ENCODE measurements around the gene CPA2.

Gene CPA2

DNA sequence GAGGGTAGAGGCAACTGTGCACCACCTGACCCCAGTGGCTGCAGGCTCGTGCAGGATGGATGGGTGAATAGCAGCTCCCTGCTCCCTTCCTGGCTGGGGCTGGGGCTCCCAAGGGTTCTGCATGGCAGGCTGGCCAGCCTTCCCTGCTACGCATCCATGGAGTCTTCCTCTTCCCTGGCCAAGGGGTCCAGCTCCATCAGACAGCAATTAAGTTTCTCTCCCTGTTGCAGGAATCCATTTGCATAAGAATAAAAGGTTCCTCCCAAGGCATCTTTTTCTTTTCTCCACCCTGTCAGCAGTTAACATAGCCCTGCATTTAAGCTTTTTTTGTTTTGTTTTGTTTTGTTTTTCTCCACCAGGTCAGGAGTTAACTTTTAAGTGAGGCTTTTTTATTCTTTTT is 10.0 kb upstream of the CPA2 start:
- no peak for DNase-seq

DNA sequence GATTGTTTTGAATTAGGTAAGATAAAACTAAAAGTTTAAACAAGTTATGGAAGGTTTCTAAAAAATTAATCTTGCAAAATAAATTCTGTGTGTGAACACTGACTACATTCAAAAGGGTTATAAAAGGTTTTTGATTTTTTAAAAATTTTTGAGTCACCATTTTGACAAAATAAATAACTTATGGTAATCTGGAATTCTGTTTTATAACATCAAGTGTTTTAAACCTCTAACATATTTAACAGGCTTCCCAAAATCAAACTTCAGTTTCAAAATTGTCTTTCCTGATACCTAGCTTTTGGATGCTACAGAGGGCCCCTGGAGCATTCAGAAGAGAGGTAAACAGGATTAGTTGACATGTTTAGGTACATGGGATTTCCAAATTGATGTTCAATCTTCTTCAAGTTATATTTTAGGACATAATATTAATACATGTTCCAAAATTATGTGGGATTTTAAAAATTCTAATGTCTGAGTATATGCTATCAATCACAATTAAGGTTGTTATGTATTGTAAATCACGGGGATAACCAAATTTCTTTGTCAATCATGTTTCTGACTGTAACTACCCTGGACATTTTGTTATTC is 8.1 kb upstream of the CPA2 start:
- no peak for DNase-seq

DNA sequence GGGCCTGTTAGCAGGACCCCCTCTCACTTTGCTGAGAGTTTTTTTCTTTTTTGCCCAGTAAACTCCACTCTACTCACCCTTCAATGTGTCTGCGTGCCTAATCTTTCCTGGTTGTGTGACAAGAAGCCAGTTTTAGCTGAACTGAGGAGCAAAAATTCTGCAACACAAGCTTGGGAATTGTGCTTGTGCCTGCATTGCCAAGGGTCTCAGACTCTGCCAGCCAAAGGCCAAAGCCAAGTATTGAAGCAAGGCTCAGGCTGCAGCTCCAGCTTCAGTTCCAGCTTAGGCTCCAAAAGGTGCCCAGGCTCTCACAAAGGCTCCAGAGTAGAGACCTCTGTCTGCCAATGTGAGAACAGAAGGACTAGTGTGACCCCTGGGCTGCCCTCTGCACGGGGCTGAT is 4.2 kb upstream of the CPA2 start:
- DNase-seq = no peak

DNA sequence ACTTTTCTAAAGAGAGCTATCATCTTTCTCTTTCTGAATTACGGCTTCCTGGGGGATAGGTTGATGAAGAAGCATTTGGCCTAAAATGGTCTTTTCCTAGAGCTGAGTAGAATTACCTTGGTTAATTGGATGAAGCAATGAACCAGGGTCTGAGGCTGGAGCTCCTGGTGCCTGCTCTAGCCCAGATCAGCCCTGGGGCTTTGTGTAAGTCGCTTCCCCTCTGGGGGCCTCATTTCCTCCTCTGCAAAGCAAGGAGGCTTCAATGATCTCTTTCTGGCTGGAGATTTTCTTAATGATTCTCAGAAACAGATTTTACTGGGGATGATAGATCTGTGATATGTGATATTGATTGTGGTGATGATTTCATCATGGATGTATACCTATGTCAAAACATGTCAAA is 3.5 kb upstream of the CPA2 start:
- no peak for DNase-seq

DNA sequence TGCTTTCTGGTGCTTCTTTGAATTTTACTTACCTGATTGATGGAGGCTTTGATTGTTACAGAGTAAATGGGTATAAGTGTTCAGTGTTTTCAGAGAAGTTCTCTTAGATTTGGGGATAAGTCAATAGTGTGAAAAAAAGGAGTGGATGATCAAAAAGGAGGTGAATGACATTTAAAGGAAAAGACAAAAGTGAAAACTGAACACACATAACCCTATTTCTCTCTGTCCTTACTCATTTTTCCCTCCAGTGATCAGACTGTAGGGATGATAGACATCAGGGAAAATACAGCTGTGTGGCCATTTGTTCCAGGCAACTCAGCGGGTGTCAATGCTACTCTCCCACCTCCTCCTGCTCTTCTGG is 278 bp downstream of the CPA2 start:
- DNase-seq = no peak

DNA sequence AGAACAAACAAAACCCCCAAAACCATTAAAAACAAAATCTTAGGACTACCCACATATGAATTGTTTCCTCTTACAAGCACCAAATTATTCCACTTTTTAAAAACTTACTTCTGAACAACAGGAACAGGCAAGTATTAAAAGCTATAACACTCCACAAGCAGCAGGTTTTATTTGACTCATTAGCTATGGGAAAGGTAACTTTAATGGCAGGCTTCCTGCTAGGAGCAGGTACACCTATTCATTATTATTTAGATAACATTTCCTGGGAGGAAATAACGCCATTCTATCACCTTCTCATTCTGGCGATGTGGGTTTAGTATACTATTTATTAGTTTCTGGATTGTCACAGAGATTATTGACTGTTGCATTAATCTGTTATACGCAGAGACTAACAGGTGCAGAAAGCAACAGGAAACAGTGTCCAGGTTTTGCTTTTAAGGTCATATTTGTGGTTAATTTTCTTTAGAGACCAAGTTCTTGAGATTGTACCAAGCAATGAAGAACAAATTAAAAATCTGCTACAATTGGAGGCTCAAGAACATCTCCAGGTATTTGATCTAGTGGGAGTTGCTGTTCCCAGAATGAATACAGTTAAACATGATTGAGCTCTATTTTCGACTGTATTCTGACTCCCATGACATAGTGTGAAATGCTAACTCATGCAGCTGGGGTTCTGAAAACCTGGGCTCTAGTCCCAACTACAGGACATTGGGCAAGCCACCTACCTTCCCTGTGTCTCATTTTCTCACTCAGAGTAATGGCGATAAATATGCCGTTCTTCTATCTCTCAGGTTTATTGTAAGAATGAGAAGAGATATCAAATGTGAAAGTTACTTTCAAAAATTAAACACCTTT is 2.0 kb downstream of the CPA2 start:
- DNase-seq = no peak

DNA sequence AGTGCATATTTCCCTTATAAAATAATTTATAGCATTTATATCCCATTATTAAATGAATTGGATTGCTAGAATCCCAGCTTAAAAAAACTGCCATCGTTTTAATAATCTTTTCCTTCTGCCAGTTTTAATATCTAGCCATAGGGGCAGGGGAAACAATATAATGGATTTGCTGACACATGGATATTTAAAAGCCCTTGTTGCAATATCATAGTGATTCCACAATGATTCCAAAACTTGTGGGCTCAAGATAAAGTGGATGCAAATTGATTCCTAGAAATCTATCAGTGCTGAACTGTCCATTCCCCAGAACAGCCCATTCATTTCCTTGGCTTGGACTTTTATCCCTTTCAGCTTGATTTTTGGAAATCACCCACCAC is 2.6 kb downstream of the CPA2 start:
- DNase-seq = no peak

DNA sequence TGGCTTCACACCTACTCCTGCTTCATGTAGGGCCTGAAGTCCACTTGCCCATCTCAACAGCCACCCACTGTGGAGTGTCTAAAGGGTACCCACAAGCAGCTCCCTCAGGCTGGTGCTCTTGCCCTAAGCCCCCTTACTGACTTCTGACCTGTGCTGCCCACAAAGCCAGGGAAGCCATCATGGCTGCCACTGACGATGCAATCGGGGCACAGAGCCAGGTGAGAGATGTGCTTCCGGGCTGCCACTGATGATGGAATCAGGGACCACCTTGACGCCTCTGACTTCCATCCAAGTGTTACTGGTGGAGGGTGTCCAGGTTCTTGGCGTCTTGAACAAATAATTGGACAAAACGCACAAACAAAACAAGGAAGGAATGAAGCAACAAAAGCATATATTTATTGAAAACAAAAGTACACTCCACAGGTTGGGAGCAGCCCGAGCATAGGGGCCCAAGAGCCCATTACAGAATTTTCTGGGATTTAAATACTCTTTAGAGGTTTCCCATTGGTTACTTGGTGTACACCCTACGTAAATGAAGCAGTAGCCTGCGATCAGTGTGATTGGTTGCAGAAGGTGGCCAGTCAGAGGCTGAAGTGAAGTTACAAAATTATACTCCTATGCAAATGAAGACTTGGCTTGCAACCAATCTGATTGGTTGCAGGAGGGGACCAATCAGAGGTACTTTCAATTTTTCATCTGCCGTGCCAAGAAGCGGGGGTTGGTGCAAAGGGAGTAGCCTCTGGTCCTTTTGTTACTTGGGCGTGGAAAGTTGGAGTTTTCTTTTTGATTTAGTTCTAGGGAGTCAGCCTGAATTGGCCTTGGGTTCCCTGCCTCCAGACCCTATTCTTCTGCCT is 4.5 kb downstream of the CPA2 start:
- DNase-seq = no peak

DNA sequence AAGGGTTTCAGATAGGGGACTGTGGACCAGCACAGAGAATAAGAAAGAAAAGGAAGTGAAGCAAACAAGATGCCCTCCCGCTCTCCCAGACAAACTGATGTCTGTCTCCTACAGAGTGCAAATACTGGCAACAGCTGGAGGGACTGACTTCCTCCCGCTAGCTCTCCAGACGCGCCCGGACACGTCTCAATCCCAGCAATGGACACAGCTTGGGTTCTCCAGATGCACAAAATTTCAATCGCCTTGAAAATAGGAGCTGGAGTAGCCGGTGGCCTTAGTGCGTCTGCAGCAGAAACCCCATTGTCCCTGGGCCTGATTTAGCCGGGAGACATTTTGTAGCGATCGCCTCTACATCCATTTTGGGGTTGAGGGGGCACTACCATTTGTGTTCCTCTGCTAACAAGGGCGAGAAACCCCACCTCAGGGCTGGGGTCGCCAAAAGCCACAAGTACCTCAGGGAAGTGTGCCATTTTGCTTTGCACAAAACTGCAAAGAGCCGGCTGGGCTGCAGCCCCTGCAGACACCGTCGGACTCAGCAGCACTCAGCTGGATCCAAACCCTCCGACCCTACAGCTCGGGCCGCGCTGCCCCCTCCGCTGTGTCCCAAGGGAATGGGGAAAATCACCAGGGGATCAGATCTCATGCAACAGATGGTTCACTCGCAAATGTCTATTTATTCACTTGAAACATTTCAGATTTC is 5.9 kb downstream of the CPA2 start:
- no peak for DNase-seq

DNA sequence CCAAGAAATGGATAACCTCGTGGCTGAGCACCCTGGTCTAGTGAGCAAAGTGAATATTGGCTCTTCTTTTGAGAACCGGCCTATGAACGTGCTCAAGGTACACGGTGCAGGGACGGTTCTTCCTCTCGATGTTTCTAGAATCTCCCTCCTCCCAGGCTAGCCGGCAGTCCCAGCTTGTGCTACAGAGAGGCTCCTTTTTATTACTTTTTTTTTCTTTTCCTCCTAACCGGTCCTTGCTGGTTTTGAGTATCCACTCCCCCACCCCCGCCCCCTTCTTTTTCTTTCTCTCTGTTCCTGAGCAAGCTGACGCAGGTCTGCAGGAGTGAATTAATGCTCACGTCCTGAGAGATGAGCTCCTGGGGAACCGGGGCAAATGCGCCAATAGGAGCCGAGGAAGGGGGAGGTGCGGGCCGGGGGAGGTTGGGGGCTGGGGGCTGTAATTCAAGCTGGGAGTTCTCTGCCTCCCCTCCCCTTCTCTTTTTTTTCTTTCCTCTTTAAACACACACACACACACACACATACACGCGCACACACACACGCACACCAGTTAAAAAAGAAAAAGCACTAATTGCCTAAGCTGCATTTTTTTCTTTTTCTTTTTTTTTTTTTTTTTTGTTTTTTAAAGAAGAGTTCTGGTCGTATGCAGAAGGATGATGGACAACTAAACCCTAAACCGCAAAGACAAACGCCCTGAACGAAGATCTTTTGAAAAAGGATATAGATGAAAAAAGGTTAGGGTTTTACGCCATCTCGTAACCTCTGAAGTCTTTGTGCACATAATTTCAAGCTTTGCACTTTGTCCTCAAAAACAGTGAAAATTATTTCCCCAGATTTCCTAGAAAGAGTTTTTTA is 6.6 kb downstream of the CPA2 start:
- no peak for DNase-seq

DNA sequence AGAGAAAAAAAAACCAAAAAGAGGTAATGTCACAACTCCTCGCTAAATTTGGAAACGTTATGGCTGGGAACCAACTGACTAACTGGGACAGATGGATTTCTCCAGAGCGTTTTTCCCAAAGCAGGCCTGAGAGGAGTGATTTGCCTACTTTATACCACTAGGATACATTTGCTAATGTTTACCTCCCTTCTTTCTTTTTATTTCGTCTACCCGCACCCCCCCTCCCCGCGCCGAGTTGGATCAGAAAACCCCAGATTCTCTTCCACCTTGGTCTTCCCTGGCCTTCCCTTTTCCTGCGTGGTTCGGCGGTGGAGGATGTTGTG is 7.2 kb downstream of the CPA2 start:
- DNase-seq = no peak

DNA sequence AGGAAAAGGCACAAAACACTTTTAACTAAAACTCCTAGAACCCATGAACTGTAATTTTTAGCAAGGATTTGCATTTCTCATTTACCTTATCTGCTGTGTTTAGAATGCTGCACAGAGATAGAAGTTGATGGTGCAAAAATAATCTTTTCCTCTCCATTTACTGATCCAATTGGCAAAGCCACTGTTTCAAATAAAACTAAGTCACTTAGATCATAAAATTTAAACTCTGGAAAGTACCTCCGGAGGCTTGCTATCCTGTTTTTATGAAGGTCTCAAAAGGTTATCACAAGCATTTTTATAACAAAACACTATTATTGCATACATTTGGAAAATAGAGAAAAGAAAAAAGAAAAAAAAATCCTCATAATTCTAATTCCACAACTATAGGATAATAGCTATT is 7.6 kb downstream of the CPA2 start:
- DNase-seq = no peak

DNA sequence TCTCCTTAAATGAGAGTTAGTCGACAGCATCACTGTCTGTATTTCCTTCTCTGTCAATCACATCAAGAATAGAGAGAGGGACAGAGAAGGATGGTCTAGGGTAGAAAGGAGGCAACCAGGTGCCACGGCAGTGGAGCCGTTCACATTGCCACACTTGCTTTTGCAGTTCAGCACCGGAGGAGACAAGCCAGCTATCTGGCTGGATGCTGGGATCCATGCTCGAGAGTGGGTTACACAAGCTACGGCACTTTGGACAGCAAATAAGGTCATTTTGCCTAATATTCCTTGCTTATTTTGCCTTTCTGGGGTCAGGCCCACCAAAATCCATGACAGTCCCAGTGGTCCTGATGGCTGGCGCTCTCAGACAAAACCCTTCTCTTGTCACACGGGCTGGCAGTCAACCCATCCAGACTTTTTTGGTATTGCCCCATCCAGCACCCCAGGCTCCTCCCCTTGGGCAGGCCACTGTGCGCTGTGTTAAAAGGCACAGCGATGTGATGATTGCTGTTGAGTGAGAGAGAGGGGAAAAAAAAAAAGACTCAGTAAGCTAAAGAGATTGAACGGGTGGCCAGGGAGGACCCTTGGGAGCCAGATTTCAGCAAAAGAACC is 8.4 kb downstream of the CPA2 start:
- no peak for DNase-seq

DNA sequence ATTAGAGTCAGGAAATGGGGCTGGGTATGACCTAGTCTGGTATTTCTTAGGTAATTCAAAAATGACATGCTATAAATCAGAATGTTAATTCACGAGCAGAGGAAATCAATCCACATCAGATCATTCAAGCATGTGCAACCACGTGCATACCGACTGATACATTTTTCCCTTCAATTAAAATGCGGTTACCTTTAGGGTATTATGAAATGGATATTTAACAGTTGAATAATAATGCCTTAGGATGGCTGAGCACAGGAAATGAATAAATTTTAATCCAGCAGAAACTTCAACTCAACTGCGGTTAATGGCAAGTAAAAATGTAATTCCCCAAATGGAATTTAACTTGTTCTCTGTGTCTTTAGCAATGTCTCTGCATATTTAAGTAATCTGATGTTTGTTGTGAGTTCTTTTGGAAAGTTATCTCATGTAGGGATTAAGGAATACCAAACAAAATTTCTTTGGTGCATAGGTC is 9.2 kb downstream of the CPA2 start:
- no peak for DNase-seq

DNA sequence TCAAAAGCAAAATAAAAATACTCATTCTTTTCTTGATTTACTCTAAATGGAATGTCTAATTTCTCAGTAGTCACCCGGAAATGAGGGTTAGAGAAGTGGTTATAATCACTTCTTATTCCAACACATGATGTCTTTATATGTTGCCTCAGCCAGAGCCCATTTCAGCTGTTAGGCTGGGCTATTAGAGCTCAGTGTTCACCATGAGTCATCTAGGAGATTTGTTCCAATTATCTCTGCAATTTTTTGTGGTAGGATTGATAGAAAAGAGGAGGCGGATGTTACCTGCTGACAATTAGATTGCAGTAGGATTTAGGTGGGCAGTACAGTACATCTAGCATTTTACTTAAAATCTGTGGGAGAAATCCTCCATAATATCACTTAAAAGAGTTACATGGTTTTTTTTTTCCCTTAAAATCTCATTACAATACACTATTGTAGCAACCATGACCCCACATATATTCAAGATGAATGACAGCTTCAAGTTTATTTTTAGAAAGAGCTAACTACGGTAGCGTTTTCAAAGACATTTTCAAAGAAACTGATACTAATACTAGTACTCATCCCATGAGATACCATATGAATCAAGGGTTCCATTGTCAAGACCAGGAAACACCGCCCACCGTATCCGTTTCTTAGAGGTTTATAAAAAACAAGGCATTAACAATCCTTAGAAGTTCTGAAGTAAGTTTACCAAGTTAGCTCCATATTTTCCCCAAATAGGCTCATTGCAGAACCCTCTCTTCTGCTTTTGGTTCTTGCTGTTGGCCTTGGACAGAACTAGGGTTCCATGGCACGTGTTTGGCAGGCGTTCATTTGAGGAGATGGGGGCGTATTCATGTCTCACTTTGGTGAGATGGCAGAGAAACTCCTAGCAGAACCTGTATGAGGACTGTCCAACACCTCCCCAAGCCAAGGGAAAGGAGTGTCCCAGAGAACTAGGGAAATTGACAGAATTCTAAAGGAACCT is 10.4 kb downstream of the CPA2 start:
- no peak for DNase-seq

DNA sequence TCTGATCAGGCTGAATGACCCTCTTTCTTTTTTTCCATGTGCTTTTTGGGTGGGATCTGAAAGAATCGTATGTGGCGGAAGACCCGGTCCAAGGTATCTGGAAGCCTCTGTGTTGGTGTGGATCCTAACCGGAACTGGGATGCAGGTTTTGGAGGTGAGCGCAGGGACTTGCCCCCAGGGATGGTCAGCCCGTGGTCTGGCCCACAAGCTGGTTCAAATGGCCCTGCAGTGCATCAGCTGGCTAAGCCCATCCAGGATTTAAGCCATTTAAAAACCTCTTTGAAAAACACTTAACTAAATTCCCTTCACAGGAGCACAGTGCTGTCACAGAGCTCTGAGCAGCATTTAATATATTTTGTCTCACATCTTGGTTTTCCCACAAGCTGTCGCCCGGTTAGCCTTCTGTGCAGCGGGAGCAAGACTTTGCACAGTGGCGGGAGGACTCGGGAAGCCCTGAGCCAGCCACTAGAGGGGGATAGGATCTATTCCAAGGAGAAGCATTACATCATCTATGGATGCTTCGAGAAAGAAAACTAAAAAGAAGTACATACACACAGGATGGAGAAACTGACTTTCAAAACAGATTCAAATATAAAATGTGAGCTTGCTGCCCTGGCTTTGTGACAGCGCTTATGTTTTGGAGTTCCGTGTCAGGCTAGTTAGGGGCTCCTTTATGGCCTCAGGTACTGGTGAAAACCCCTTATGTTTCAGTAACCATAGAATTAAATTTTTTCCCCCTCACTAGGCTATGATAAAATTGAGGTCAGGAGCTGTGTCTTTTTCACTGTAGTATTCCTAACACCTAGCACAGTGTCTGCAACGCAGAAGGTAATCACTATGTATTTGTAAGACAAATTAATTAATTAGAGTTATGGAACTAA is 11.3 kb downstream of the CPA2 start:
- no peak for DNase-seq

DNA sequence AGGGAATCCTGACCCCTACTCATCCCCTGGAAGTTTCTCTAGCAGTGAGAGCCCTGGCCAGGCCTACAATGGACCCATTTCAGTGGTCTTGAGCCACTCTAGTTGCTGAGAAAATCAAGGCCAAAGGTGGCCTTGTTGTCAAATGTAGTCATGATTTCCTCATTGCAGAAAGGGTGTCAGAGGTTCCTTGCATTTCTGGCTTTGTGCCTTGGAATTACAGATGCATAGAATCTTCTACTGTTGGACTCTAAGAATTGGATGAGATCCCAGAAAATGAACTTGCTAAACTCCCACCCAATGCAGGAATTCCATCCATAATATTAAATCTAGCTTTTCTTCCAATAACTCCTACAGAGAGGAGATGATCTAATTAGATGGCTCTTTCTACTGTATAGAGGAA is 12.2 kb downstream of the CPA2 start:
- DNase-seq = no peak

DNA sequence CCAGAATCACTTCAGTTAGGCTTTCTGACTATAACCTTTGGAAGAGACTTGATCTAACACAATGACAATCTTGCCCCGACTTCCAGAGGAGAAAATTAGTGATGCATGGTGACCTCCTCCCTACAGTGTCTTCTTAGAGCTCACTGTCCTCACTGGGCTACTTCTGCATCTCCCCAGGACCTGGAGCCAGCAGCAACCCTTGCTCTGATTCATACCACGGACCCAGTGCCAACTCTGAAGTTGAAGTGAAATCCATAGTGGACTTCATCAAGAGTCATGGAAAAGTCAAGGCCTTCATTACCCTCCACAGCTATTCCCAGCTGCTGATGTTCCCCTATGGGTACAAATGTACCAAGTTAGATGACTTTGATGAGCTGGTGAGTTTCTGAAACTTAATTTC is 12.6 kb downstream of the CPA2 start:
- no peak for DNase-seq

DNA sequence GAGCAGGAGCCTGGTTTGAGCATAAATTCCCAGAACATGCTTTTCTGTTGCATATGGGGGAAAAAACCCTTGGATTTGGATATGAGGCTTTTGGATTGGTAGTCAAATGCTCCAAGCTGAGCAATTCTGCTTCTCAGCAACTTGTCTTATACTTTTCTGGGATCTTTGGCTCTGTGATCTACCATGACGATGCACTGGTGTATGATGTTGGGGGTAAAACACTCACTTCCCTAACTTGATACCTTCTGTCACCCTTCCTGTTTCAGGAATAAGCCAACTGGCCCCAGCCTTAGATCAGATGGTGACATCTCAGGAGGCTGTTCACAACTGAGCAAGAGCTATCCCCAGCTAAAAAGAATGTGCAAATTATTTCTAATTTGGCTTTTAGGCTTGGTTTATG is 13.2 kb downstream of the CPA2 start:
- DNase-seq = no peak

DNA sequence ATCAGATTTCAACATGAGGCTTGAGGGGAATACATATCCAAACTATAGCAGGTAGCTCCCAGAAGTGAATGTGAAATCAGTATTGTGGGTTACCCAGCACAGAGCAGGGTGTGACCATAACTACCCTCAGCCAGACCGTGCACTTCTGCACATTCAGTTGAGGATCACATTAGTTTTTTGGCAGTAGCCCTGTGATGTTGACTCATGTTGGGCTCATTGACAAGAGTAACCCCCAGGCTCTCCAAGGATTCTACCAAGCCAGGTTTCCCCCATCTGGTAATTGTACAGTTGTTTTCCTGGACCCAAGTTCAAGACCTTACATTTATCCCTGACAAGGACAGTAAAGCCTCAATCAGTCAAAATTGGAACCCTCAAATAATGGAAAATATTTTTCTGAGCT is 14.6 kb downstream of the CPA2 start:
- no peak for DNase-seq
